HCT116 (cell line): ENCODE data around the gene ZNF318. TPM values are rescaled to one million over a fixed set of nuclear protein-coding genes. Genes with fewer than 3 reads are reported as not detected.

ENCODE experiments used
- ATAC-seq: fragments of 200-7000 bp; cut with Tn5 transposase; 2 replicates; pipeline ENCODE4 v1.9.1; 2020; ENCODE audit warnings: mild to moderate bottlenecking, moderate library complexity
- BruUV-seq: library from RNA; stranded (reverse); fragments of 400-500 nt; replicated peaks from 2 replicates; lab custom pipeline; 2021; lab: Mats Ljungman, UMichigan
- CTCF ChIA-PET: fragments of 300-600 bp; sonication (Branson Sonifier 250); formaldehyde crosslinking; loops from one replicate; lab custom pipeline; 2021; ENCODE audit warnings: antibody characterized with exemption; lab: Charles Lee
- POLR2A ChIA-PET: fragments of 300-600, 350-600 bp; sonication (Branson Sonifier 250); formaldehyde crosslinking; loops from one replicate; lab custom pipeline; 2021; ENCODE audit warnings: antibody characterized with exemption; lab: Charles Lee
- RAD21 ChIA-PET, 2 experiments: fragments of 300-600 bp; sonication (Branson Sonifier 250); formaldehyde crosslinking; loops; one replicate each; lab custom pipeline; 2023; ENCODE audit warnings: low total read pairs in 2 of 2; ENCODE audit not compliant: uncharacterized antibody in 2 of 2, unreplicated experiment in 2 of 2, low non-redundant PET in 1 of 2; lab: Charles Lee
- DNase-seq: peaks from one replicate; pipeline ENCODE4 v3.0.0-alpha.2; 2010; ENCODE audit warnings: low read depth, low spot score
- H2AFZ ChIP-seq: fragments of 200-600 bp; shearing (Covaris generic), sonication (generic); 2 replicates; pipeline ENCODE4 v1.6.1; 2017; ENCODE audit warnings: low read depth, mixed run types, mixed read lengths, antibody characterized with exemption, low read length; ENCODE audit not compliant: poor library complexity, severe bottlenecking
- H3K27ac ChIP-seq: 2 replicates; pipeline ENCODE4 v1.5.1; 2012; ENCODE audit warnings: low read depth, low read length
- H3K27me3 ChIP-seq: fragments of 200-600 bp; sonication (generic); 2 replicates; pipeline ENCODE4 v1.6.1; 2016; ENCODE audit warnings: mixed run types, low read length, mixed read lengths; ENCODE audit not compliant: insufficient read depth
- H3K36me3 ChIP-seq, 2 experiments: fragments of 200-500 bp in 1 of 2; fragments of 200-600 bp in 1 of 2; sonication (Bioruptor generic) in 1 of 2; sonication (generic) in 1 of 2; 2 replicates each; pipeline versions ENCODE4 v1.5.1 to v1.6.1; 2014 to 2016; ENCODE audit warnings: low read length in 2 of 2, inconsistent platforms in 1 of 2, mixed read lengths in 1 of 2, mixed run types in 1 of 2; ENCODE audit not compliant: insufficient read depth in 2 of 2, control insufficient read depth in 1 of 2
- H3K4me1 ChIP-seq, 2 experiments: fragments of 200-600 bp in 1 of 2; sonication (generic) in 1 of 2; 2 replicates each; pipeline versions ENCODE4 v1.5.1 to v1.6.1; 2012 to 2017; ENCODE audit warnings: low read length in 2 of 2, inconsistent platforms in 1 of 2, mild to moderate bottlenecking in 1 of 2, mixed read lengths in 1 of 2, mixed run types in 1 of 2, moderate library complexity in 1 of 2; ENCODE audit not compliant: insufficient read depth in 2 of 2, control insufficient read depth in 1 of 2
- H3K4me2 ChIP-seq: fragments of 200-600 bp; sonication (generic); 2 replicates; pipeline ENCODE4 v1.6.1; 2017; ENCODE audit warnings: mixed run types, low read length, mixed read lengths
- H3K4me3 ChIP-seq, 2 experiments: fragments of 200-600 bp in 1 of 2; sonication (generic) in 1 of 2; replicated peaks in 1 of 2; 2 replicates each; pipeline ENCODE4 v1.5.1; 2011 to 2016; ENCODE audit warnings: low read length in 2 of 2, control low read depth in 1 of 2, low read depth in 1 of 2, mild to moderate bottlenecking in 1 of 2, mixed read lengths in 1 of 2, mixed run types in 1 of 2
- H3K79me2 ChIP-seq: fragments of 200-600 bp; sonication (generic); 2 replicates; pipeline ENCODE4 v1.6.1; 2017; ENCODE audit warnings: mild to moderate bottlenecking, mixed run types, low read length, moderate library complexity, mixed read lengths; ENCODE audit not compliant: insufficient read depth
- H3K9ac ChIP-seq: fragments of 200-600 bp; sonication (generic); 2 replicates; pipeline ENCODE4 v1.6.1; 2016; ENCODE audit warnings: low read length, mixed read lengths
- H3K9me2 ChIP-seq: fragments of 200-600 bp; sonication (generic), shearing (Covaris generic); 2 replicates; pipeline ENCODE4 v1.6.1; 2017; ENCODE audit warnings: mixed run types, mild to moderate bottlenecking, moderate library complexity; ENCODE audit not compliant: insufficient read depth
- H3K9me3 ChIP-seq, 2 experiments: fragments of 200-500 bp in 1 of 2; fragments of 200-600 bp in 1 of 2; sonication (Bioruptor generic) in 1 of 2; sonication (generic) in 1 of 2; 2 replicates each; pipeline ENCODE4 v1.6.1; 2014 to 2017; ENCODE audit warnings: low read length in 2 of 2, mixed read lengths in 2 of 2, inconsistent platforms in 1 of 2, low read depth in 1 of 2, mild to moderate bottlenecking in 1 of 2, mixed run types in 1 of 2, moderate library complexity in 1 of 2; ENCODE audit not compliant: control insufficient read depth in 1 of 2, insufficient read depth in 1 of 2
- H4K20me1 ChIP-seq: fragments of 200-600 bp; sonication (generic), shearing (Covaris generic); 2 replicates; pipeline ENCODE4 v1.6.1; 2017; ENCODE audit warnings: mixed run types, mild to moderate bottlenecking, moderate library complexity; ENCODE audit not compliant: insufficient read depth
- ATF3 ChIP-seq: IDR thresholded peaks from 2 replicates; pipeline ENCODE4 v1.6.1; 2012
- CBX3 ChIP-seq: IDR thresholded peaks from 2 replicates; pipeline ENCODE4 v1.6.1; 2012; ENCODE audit warnings: low read depth
- CEBPB ChIP-seq: IDR thresholded peaks from 2 replicates; pipeline ENCODE4 v1.6.1; 2012; ENCODE audit warnings: low read depth
- ELF1 ChIP-seq: IDR thresholded peaks from 2 replicates; pipeline ENCODE4 v1.6.1; 2012; ENCODE audit warnings: low read depth, borderline replicate concordance
- RAD21 ChIP-seq: IDR thresholded peaks from 2 replicates; pipeline ENCODE4 v1.6.1; 2012; ENCODE audit warnings: low read depth, mild to moderate bottlenecking
- TCF7L2 ChIP-seq: IDR thresholded peaks from 2 replicates; pipeline ENCODE4 v1.7.0; 2011; ENCODE audit warnings: borderline replicate concordance, inconsistent platforms; ENCODE audit not compliant: insufficient read depth, insufficient read length; ENCODE audit errors: extremely low read depth
- YY1 ChIP-seq: IDR thresholded peaks from 2 replicates; pipeline ENCODE4 v1.6.1; 2011; ENCODE audit warnings: low read length, low read depth, moderate library complexity, mild to moderate bottlenecking; ENCODE audit not compliant: insufficient replicate concordance; ENCODE audit errors: extremely low read depth
- ZBTB33 ChIP-seq: IDR thresholded peaks from 2 replicates; pipeline ENCODE4 v1.6.1; 2011; ENCODE audit warnings: mild to moderate bottlenecking, low read length, moderate library complexity; ENCODE audit not compliant: insufficient replicate concordance; ENCODE audit errors: extremely low read depth
- intact Hi-C: fragments of 100-400 bp; cut with micrococcal nuclease; formaldehyde crosslinking; loops from 2 replicates; pipeline ENCODE4 v1.10.0; 2022
- total RNA-seq: library from RNA; stranded (reverse); gene quantifications from one replicate; pipeline ENCODE4 v1.2.1, GENCODE V29; 2021; ENCODE audit not compliant: unreplicated experiment

ZNF318 gene
- total RNA-seq, 1 experiment from 2014 or later, result 15.2 TPM

DNA sequence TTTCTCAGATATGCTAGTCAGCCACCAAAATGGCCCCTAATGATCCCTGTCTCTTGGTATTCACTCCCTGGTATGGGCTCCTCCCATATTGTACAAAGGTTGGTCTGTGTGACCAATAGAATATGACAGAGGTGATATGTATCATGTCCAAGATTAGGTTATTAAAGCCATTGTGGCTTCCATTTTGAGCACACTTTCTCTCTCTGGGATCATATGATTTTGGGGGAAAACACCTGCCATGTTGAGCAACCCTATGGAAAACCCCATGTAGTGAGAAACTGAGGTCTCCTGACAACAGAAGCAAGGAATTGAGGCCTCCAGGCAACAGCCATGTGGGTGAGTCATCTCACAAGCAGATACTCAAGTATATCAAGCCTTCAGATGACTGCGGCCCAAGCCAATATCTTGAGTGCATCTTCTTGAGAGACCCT lies 7.1 kb upstream of the ZNF318 start:
- ChIA-PET CTCF (no interaction called here), POLR2A (no interaction called here), RAD21 (no interaction called here)
- Histone ChIP-seq H3K79me2 (no peaks in the 10 kb centered on the region), H3K4me1 (peaks cover 0 to 5% of the 10 kb centered on the region in 2 experiments; a peak in 1 of 4 replicates), H4K20me1 (no peaks in the 10 kb centered on the region), H3K4me2 (no peak overlapping the region), H3K27me3 (no peaks in the 10 kb centered on the region), H3K4me3 (no peak overlapping the region), H3K36me3 (no peaks in the 10 kb centered on the region), H2AFZ (no peak overlapping the region), H3K27ac (no peak overlapping the region), H3K9ac (no peak overlapping the region), H3K9me3 (no peaks in the 10 kb centered on the region), H3K9me2 (no peaks in the 10 kb centered on the region)
- TF ChIP-seq CEBPB, result no peak
- TF ChIP-seq TCF7L2, result no peak
- no peak for TF ChIP-seq ZBTB33
- TF ChIP-seq YY1, result no peak
- no peak for TF ChIP-seq CBX3
- TF ChIP-seq RAD21, result no peak
- no peak for TF ChIP-seq ELF1
- no peak for TF ChIP-seq ATF3
- BruUV-seq, result no TSS peak
- intact Hi-C loops, result no loop called here
- no peak for ATAC-seq
- DNase-seq, result no peak
